Measurements from ENCODE around the gene PPP1R18. TPM values are rescaled to one million over a fixed set of nuclear protein-coding genes. Genes with fewer than 3 reads are reported as not detected.

Gene PPP1R18
- total and polyA plus RNA-seq, 2 of the 4 experiments (the other 2 are of a cell fraction) = 31.9 to 134 TPM

DNA sequence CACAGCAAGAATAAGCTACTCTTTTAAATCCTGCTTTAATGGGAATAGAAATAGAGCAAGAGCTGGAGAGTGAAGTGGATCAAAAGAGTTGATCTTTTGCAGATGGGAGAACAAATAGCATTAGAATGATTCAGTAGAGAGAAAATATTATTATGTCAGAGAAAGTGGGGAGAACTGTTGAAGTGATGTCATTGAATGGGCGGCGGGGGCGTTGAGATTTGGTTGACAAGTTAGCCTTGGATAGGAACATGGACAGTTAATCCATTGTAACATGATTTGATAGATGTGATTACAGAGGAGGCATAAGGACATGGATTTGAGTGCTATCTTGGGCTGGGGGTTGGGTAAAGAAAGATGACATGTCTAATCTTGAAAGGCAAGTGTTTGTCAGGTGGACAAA is 50.6 kb downstream of the PPP1R18 start:
- Histone ChIP-seq H2AK9ac (replicated peaks; ENCODE audit: low read depth, low read length, poor library complexity) (no peak overlapping the region), H4K5ac (ENCODE audit: low read depth, low read length) (no peak overlapping the region), H2BK15ac (ENCODE audit: low read depth, low read length) (no peak overlapping the region), H3K36me3 (ENCODE audit: control insufficient read depth, insufficient read depth, low read length) (peaks cover 36% of the 10 kb centered on the region), H4K8ac (ENCODE audit: low read depth in 2 of 2, low read length in 2 of 2) (no peak overlapping the region), H3K4ac (ENCODE audit: low read depth, low read length) (no peak overlapping the region), H3K4me3 (ENCODE audit: insufficient read depth, low read depth, low read length) (no peak overlapping the region), H3K18ac (ENCODE audit: low read depth, low read length) (no peak overlapping the region), H3K79me1 (ENCODE audit: low read depth in 1 of 2, low read length in 2 of 2) (peaks cover 2 to 4% of the 10 kb centered on the region in 2 experiments; a peak in 2 of 4 replicates), H3K9me3 (ENCODE audit: control insufficient read depth, insufficient read depth, low read length) (no peaks in the 10 kb centered on the region), H2AK5ac (ENCODE audit: low read depth, low read length) (no peak overlapping the region), H2BK120ac (ENCODE audit: low read depth, low read length) (no peak overlapping the region), H3K27ac (ENCODE audit: insufficient read depth, low read length) (no peak overlapping the region), H3K9ac (ENCODE audit: low read depth, low read length) (no peak overlapping the region), H3K23ac (ENCODE audit: low read depth, low read length) (no peak overlapping the region), H3K27me3 (ENCODE audit: control insufficient read depth, insufficient read depth, low read length) (no peaks in the 10 kb centered on the region), H4K20me1 (ENCODE audit: insufficient read depth, low read length) (no peaks in the 10 kb centered on the region), H3K4me1 (ENCODE audit: control insufficient read depth, insufficient read depth, low read length) (no peaks in the 10 kb centered on the region), H3K4me2 (ENCODE audit: low read depth, low read length) (no peak overlapping the region), H3K56ac (ENCODE audit: extremely low read depth, insufficient read depth, low read length) (no peak overlapping the region), H2BK5ac (ENCODE audit: low read depth, low read length, poor library complexity, severe bottlenecking) (no peak overlapping the region), H2AFZ (replicated peaks; ENCODE audit: low read length, poor library complexity) (no peak overlapping the region), H3K9me1 (ENCODE audit: insufficient read depth, low read length) (peaks cover 5% of the 10 kb centered on the region; the same call in 1 of the 2 replicates), H4K91ac (ENCODE audit: insufficient read depth, low read depth, low read length) (no peak overlapping the region), H2BK20ac (ENCODE audit: low read depth, low read length) (no peak overlapping the region), H3K14ac (replicated peaks; ENCODE audit: low read depth, low read length) (no peak overlapping the region)
- POLR2A ChIA-PET (ENCODE audit: unreplicated experiment) = no interaction called here
- no peak for DNase-seq
- no peak for TF ChIP-seq MAZ (IDR thresholded peaks at IDR 0.05; ENCODE audit: borderline replicate concordance, low read depth, low read length)
- TF ChIP-seq, protein P1, sequence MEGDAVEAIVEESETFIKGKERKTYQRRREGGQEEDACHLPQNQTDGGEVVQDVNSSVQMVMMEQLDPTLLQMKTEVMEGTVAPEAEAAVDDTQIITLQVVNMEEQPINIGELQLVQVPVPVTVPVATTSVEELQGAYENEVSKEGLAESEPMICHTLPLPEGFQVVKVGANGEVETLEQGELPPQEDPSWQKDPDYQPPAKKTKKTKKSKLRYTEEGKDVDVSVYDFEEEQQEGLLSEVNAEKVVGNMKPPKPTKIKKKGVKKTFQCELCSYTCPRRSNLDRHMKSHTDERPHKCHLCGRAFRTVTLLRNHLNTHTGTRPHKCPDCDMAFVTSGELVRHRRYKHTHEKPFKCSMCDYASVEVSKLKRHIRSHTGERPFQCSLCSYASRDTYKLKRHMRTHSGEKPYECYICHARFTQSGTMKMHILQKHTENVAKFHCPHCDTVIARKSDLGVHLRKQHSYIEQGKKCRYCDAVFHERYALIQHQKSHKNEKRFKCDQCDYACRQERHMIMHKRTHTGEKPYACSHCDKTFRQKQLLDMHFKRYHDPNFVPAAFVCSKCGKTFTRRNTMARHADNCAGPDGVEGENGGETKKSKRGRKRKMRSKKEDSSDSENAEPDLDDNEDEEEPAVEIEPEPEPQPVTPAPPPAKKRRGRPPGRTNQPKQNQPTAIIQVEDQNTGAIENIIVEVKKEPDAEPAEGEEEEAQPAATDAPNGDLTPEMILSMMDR (conservative IDR thresholded peaks at IDR 0.05; ENCODE audit: low read depth, low read length) = no peak
- TF ChIP-seq BHLHE40 (IDR thresholded peaks at IDR 0.05; ENCODE audit: low read depth, low read length) = no peak
- TF ChIP-seq USF2 (IDR thresholded peaks at IDR 0.05; ENCODE audit: low read depth, low read length) = no peak
- in situ Hi-C loops (cut with MboI; ENCODE audit: low sequenced_read_pairs) = no loop called here
- BruUV-seq (replicated peaks) = no TSS peak
- 96% methylated on average over 3 of the region's 3 CpGs; no CpG with 5 or more reads in 1 of the 2 experiments for WGBS, 2 experiments (ENCODE audit: extremely low coverage in 2 of 2, insufficient read length in 1 of 2)
- CTCF ChIA-PET = no interaction called here
- intact Hi-C loops (cut with micrococcal nuclease) = no loop called here
- dilution Hi-C loops (cut with HindIII; ENCODE audit: low sequenced_read_pairs, unreplicated experiment) = no loop called here
- no peak for ATAC-seq (ENCODE audit: low read depth)

All from IMR-90 (cell line).